Caco-2 (cell line): Measurements from ENCODE around the gene RARRES2. TPM values are rescaled to one million over a fixed set of nuclear protein-coding genes. Genes with fewer than 3 reads are reported as not detected.
"Not testable (repeated sequence)": the region's sequence is repeated elsewhere in the genome, so short reads cannot be mapped to it uniquely, and the experiment has no call there.

ENCODE experiments used
- BruUV-seq: library from RNA; stranded (reverse); fragments of 400-500 nt; replicated peaks from 2 replicates; lab custom pipeline; 2021; lab: Mats Ljungman, UMichigan
- CTCF ChIA-PET: fragments of 300-600 bp; sonication (Branson Sonifier 250); formaldehyde crosslinking; loops from one replicate; lab custom pipeline; 2022; ENCODE audit warnings: antibody characterized with exemption; lab: Charles Lee
- POLR2A ChIA-PET: fragments of 300-600 bp; sonication (Branson Sonifier 250); formaldehyde crosslinking; loops from one replicate; lab custom pipeline; 2022; ENCODE audit warnings: antibody characterized with exemption; lab: Charles Lee
- DNase-seq, 2 experiments: peaks; one replicate each; pipeline versions ENCODE4 v3.0.0 to v3.0.0-alpha.2; 2020 to 2022
- H3K27me3 ChIP-seq: replicated peaks from 2 replicates; pipeline ENCODE4 v1.6.0; 2011; ENCODE audit warnings: low read length; ENCODE audit not compliant: control insufficient read depth, insufficient read depth
- H3K36me3 ChIP-seq: 2 replicates; pipeline ENCODE4 v1.5.1; 2011; ENCODE audit warnings: low read length; ENCODE audit not compliant: control insufficient read depth, insufficient read depth
- H3K4me1 ChIP-seq: fragments of 250-450 bp; sonication (Bioruptor Pico); 2 replicates; pipeline ENCODE4 v1.5.1; 2020; ENCODE audit warnings: mild to moderate bottlenecking
- H3K4me3 ChIP-seq: 2 replicates; pipeline ENCODE4 v1.5.1; 2011; ENCODE audit warnings: low read depth, mild to moderate bottlenecking, control low read depth, low read length
- H3K9me3 ChIP-seq: fragments of 250-450 bp; sonication (Bioruptor Pico); 2 replicates; pipeline ENCODE4 v1.5.1; 2020; ENCODE audit warnings: mild to moderate bottlenecking, moderate library complexity
- H3K27ac Mint-ChIP-seq: one replicate; pipeline ENCODE4 v1.8.0; 2022; ENCODE audit warnings: mixed read lengths; ENCODE audit not compliant: unreplicated experiment
- H3K27me3 Mint-ChIP-seq: one replicate; pipeline ENCODE4 v1.8.0; 2022; ENCODE audit warnings: mixed read lengths; ENCODE audit not compliant: insufficient read depth, unreplicated experiment
- H3K36me3 Mint-ChIP-seq: one replicate; pipeline ENCODE4 v1.8.0; 2022; ENCODE audit warnings: mild to moderate bottlenecking, mixed read lengths; ENCODE audit not compliant: insufficient read depth, unreplicated experiment
- H3K4me1 Mint-ChIP-seq: one replicate; pipeline ENCODE4 v1.8.0; 2022; ENCODE audit warnings: low read depth, mixed read lengths; ENCODE audit not compliant: unreplicated experiment
- H3K4me3 Mint-ChIP-seq: one replicate; pipeline ENCODE4 v1.8.0; 2022; ENCODE audit warnings: mild to moderate bottlenecking, moderate library complexity, mixed read lengths; ENCODE audit not compliant: unreplicated experiment
- H3K9me3 Mint-ChIP-seq: one replicate; pipeline ENCODE4 v1.8.0; 2022; ENCODE audit warnings: mixed read lengths; ENCODE audit not compliant: unreplicated experiment
- intact Hi-C: fragments of 100-400 bp; cut with micrococcal nuclease; formaldehyde crosslinking; loops from one replicate; pipeline ENCODE4 v1.10.0; 2022; ENCODE audit not compliant: unreplicated experiment
- total RNA-seq: library from RNA; stranded (reverse); gene quantifications from 2 replicates; pipeline ENCODE4 v1.2.3, GENCODE V29; 2022

Gene RARRES2
- total RNA-seq, 1 experiment from 2014 or later: not detected

GRCh38 chr7:150288816-150289215, 52.6 kb downstream of the RARRES2 start:
- CTCF ChIA-PET, POLR2A ChIA-PET, H3K27me3 Mint-ChIP-seq, H3K36me3 Mint-ChIP-seq, DNase-seq, intact Hi-C loops, H3K9me3 Mint-ChIP-seq, H3K27ac Mint-ChIP-seq, H3K4me3 ChIP-seq, H3K4me1 ChIP-seq, H3K27me3 ChIP-seq, H3K9me3 ChIP-seq, H3K4me3 Mint-ChIP-seq, H3K4me1 Mint-ChIP-seq, H3K36me3 ChIP-seq, BruUV-seq: not testable (repeated sequence)

Other genes starting within 250 kb of the RARRES2 start
- gene LRRC61, start 18.3 kb downstream of the RARRES2 start, total RNA-seq: 32.4 and 35.8 TPM in 2 replicates
- gene ACTR3C, start 18.1 kb downstream of the RARRES2 start, total RNA-seq: 8.0 and 9.2 TPM in 2 replicates
- 141 and 148 TPM in 2 replicates for gene REPIN1, start 27.2 kb upstream of the RARRES2 start, total RNA-seq
- 4.0 and 4.4 TPM in 2 replicates for gene ZNF775, start 37.7 kb upstream of the RARRES2 start, total RNA-seq
- gene GIMAP8, start 109.0 kb upstream of the RARRES2 start, total RNA-seq: 0.07 TPM in 1 of 2 replicates, not detected in the other
- not detected in 2 replicates for gene GIMAP7, start 173.2 kb upstream of the RARRES2 start, total RNA-seq
- not detected in 2 replicates for gene GIMAP4, start 225.8 kb upstream of the RARRES2 start, total RNA-seq